Ovary (tissue), 9 donors: ENCODE data around the gene S1PR5. TPM values are rescaled to one million over a fixed set of nuclear protein-coding genes. Genes with fewer than 3 reads are reported as not detected.

ENCODE experiments used
- DNase-seq, 5 donors: peaks; one replicate each; pipeline ENCODE4 v3.0.0-alpha.2; 2019 to 2020
- H3K27ac ChIP-seq, 2 donors: fragments of 200-600 bp; one replicate each; pipeline versions ENCODE4 v1.5.1 to v1.8.0; 2019 to 2022
- H3K27me3 ChIP-seq: fragments of 200-600 bp; one replicate; pipeline ENCODE4 v1.8.0; 2022
- H3K36me3 ChIP-seq: fragments of 200-600 bp; sonication (generic); one replicate; pipeline ENCODE4 v1.5.1; 2019
- H3K4me1 ChIP-seq: one replicate; pipeline ENCODE4 v1.8.1; 2013; ENCODE audit warnings: mild to moderate bottlenecking, moderate library complexity; ENCODE audit not compliant: insufficient read depth
- H3K4me3 ChIP-seq: fragments of 200-600 bp; sonication (generic); one replicate; pipeline ENCODE4 v1.5.1; 2017
- H3K9me3 ChIP-seq, 2 donors: fragments of 200-600 bp in 1 of 2; sonication (generic) in 1 of 2; one replicate each; pipeline versions ENCODE4 v1.5.1 to v1.8.1; 2013 to 2019; ENCODE audit warnings: mild to moderate bottlenecking in 1 of 2, moderate library complexity in 1 of 2
- CTCF ChIP-seq, 3 donors: fragments of 450-650 bp in 2 of 3; fragments of 200-600 bp in 1 of 3; IDR thresholded peaks; one replicate each; pipeline versions ENCODE4 v1.5.1 to v1.8.0; 2016 to 2022; ENCODE audit warnings: antibody characterized with exemption in 3 of 3, mild to moderate bottlenecking in 1 of 3
- EP300 ChIP-seq: sonication (generic); formaldehyde crosslinking; IDR thresholded peaks from one replicate; pipeline ENCODE4 v1.6.1; 2017; ENCODE audit warnings: antibody characterized with exemption
- POLR2A ChIP-seq: fragments of 450-650 bp; IDR thresholded peaks from one replicate; pipeline ENCODE4 v1.6.1; 2017; ENCODE audit warnings: antibody characterized with exemption, mild to moderate bottlenecking, moderate library complexity
- WGBS, 3 donors: extraction: QIAGEN DNeasy Blood & Tissue Kit in 1 of 3; methylation state at CpG; one replicate each; pipeline versions ENCODE4 v1.1.5 to v1.1.7; 2013 to 2017; 5-methylcytosine and 5-hydroxymethylcytosine counted together
- intact Hi-C, 4 donors: fragments of 100-400 bp; cut with DNase I; formaldehyde crosslinking; loops; one replicate each; pipeline versions ENCODE4 v1.11.0 to v1.15.1; 2022 to 2023
- polyA plus RNA-seq, 2 donors: library from polyadenylated mRNA; stranded (reverse); fragments of 200-250 nt in 1 of 2; fragments of 350-450 nt in 1 of 2; fragmentation: Illumina TruSeq in 1 of 2; extraction: RNeasy Lipid Tissue Mini Kit (QIAGEN cat#74804) in 1 of 2; gene quantifications; one replicate each; pipeline ENCODE4 v1.2.3, GENCODE V29; 2013 to 2014
- total RNA-seq, 7 donors: library from RNA; depleted of rRNA in 2 of 7; stranded (reverse); fragments of >200 nt in 2 of 7; fragmentation: NEBNext Ultra II Directional in 3 of 7; extraction: Animal tissue kit (Norgen Biotek cat#: 25700) in 3 of 7; gene quantifications; one replicate each; pipeline versions ENCODE4 v1.1.0 to v1.2.4, GENCODE V29; 2016 to 2023
- donor health status: DM: no; HTN: no; CAD: no; lungs with moderate emphysema.
- donor health status: DM: no; HTN: no; CAD: no.
- donor health status: Bipolar disorder and iron deficiency.
- donor health status: DM: yes; HTN: yes; CAD: no.
- donor health status: DM: no; HTN: no; CAD: no.
- donor health status: DM: yes; HTN: yes; CAD: no.

The S1PR5 gene
- total and polyA plus RNA-seq, 9 donors, result 0.12 to 1.4 (median 0.34) TPM; not detected in 1

GRCh38 chr19:10557603-10558197, 40.5 kb upstream of the S1PR5 start:
- no peak overlapping the region for H3K4me3 ChIP-seq
- no peak overlapping the region for H3K27ac ChIP-seq
- no peaks in the 10 kb centered on the region for H3K36me3 ChIP-seq
- H3K4me1 ChIP-seq, result no peaks in the 10 kb centered on the region
- TF ChIP-seq EP300 (no peak), CTCF (IDR thresholded peaks at IDR 0.05) (no peak), POLR2A (no peak)
- H3K9me3 ChIP-seq, result no peaks in the 10 kb centered on the region
- no peaks in the 10 kb centered on the region for H3K27me3 ChIP-seq
- peak in 1 of 5 donors; percentile 27 for DNase-seq
- intact Hi-C loops, result no loop called here
- 83 to 90% (median 89%) methylated on average over 33 of the region's 33 CpGs for WGBS, 3 donors

- Histone ChIP-seq H3K4me1 (no peaks in the 10 kb centered on the region), H3K27me3 (no peaks in the 10 kb centered on the region), H3K9me3 (no peaks in the 10 kb centered on the region), H3K36me3 (no peaks in the 10 kb centered on the region), H3K4me3 (no peak overlapping the region), H3K27ac (no peak overlapping the region)
- WGBS, 3 donors, result 70 to 79% (median 76%) methylated on average over 7 of the region's 7 CpGs
- intact Hi-C loops, result no loop called here
- TF ChIP-seq CTCF (IDR thresholded peaks at IDR 0.05) (no peak), POLR2A (no peak), EP300 (no peak)
- no peak for DNase-seq
Measured at GRCh38 chr19:10555610-10555973, 38.3 kb upstream of the S1PR5 start.

- H3K27me3 ChIP-seq, result no peaks in the 10 kb centered on the region
- no peak for TF ChIP-seq POLR2A
- no peak for TF ChIP-seq CTCF (IDR thresholded peaks at IDR 0.05)
- no peak for TF ChIP-seq EP300
- intact Hi-C loops, result no loop called here
- no peaks in the 10 kb centered on the region for H3K36me3 ChIP-seq
- no peaks in the 10 kb centered on the region for H3K9me3 ChIP-seq
- no peak for DNase-seq
- no peaks in the 10 kb centered on the region for H3K4me1 ChIP-seq
- no peak overlapping the region for H3K4me3 ChIP-seq
- H3K27ac ChIP-seq, result no peak overlapping the region
- WGBS, 3 donors, result 75 to 80% (median 79%) methylated on average over 29 to 30 of the region's 30 CpGs
Measured at GRCh38 chr19:10554760-10555609, 37.7 kb upstream of the S1PR5 start.

GRCh38 chr19:10553943-10554381, 36.7 kb upstream of the S1PR5 start:
- no peak for DNase-seq
- Histone ChIP-seq H3K9me3 (no peaks in the 10 kb centered on the region), H3K4me1 (no peaks in the 10 kb centered on the region), H3K4me3 (no peak overlapping the region), H3K36me3 (no peaks in the 10 kb centered on the region), H3K27ac (no peak overlapping the region), H3K27me3 (no peaks in the 10 kb centered on the region)
- intact Hi-C loops, result no loop called here
- WGBS, 3 donors, result 43 to 55% (median 53%) methylated on average over 9 to 12 of the region's 12 CpGs
- TF ChIP-seq EP300 (no peak), POLR2A (no peak), CTCF (IDR thresholded peaks at IDR 0.05) (no peak)
